Chondrocyte (in vitro differentiated cells): ENCODE data around the gene BIK. TPM values are rescaled to one million over a fixed set of nuclear protein-coding genes. Genes with fewer than 3 reads are reported as not detected.
A peak's percentile ranks its signal among the peaks of the same experiment; 100 is the strongest.

ENCODE experiments used
- DNase-seq: peaks from one replicate; pipeline ENCODE4 v3.0.0; 2021; ENCODE audit warnings: mixed read lengths, low spot score
- H3K27ac Mint-ChIP-seq: one replicate; pipeline ENCODE4 v1.8.0; 2021; ENCODE audit warnings: mild to moderate bottlenecking, moderate library complexity, mixed read lengths; ENCODE audit not compliant: unreplicated experiment
- H3K27me3 Mint-ChIP-seq: 2 replicates; pipeline ENCODE4 v1.8.0; 2021; ENCODE audit warnings: low read depth, mixed read lengths
- H3K36me3 Mint-ChIP-seq: 2 replicates; pipeline ENCODE4 v1.8.0; 2021; ENCODE audit warnings: low read depth, mixed read lengths
- H3K4me1 Mint-ChIP-seq: 2 replicates; pipeline ENCODE4 v1.8.0; 2021; ENCODE audit warnings: low read depth, mild to moderate bottlenecking, mixed read lengths
- H3K4me3 Mint-ChIP-seq: one replicate; pipeline ENCODE4 v1.8.0; 2021; ENCODE audit warnings: mild to moderate bottlenecking, moderate library complexity, mixed read lengths; ENCODE audit not compliant: unreplicated experiment
- H3K9me3 Mint-ChIP-seq: 2 replicates; pipeline ENCODE4 v1.8.0; 2021; ENCODE audit warnings: low read depth, mixed read lengths
- CTCF ChIP-seq: fragments of 200-600 bp; sonication (generic); IDR thresholded peaks from 2 replicates; pipeline ENCODE4 v1.5.0; 2021; ENCODE audit warnings: antibody characterized with exemption, mild to moderate bottlenecking, moderate library complexity
- total RNA-seq: library from RNA; stranded (reverse); gene quantifications from 3 replicates; pipeline ENCODE4 v1.2.1, GENCODE V29; 2021

The BIK gene
- total RNA-seq, 1 donor from 2014 or later: not detected

GRCh38 chr22:43164636-43165035, 54.1 kb downstream of the BIK start:
- H3K4me1 Mint-ChIP-seq: peaks cover 24% of the 10 kb centered on the region
- H3K27ac Mint-ChIP-seq: no peak overlapping the region
- no peak overlapping the region for H3K4me3 Mint-ChIP-seq
- no peak for DNase-seq
- no peak for TF ChIP-seq CTCF
- peaks cover 10% of the 10 kb centered on the region for H3K36me3 Mint-ChIP-seq
- no peaks in the 10 kb centered on the region for H3K27me3 Mint-ChIP-seq
- H3K9me3 Mint-ChIP-seq: no peaks in the 10 kb centered on the region

GRCh38 chr22:43166132-43166930, 55.8 kb downstream of the BIK start:
- no peak for TF ChIP-seq CTCF
- H3K27ac Mint-ChIP-seq: no peak overlapping the region
- no peak for DNase-seq

GRCh38 chr22:43167001-43167589, 56.5 kb downstream of the BIK start:
- Mint-ChIP-seq H3K27ac (peak overlapping the region; percentile 2), H3K36me3 (peaks cover 8% of the 10 kb centered on the region)

More at GRCh38 chr22:43166132-43166930, 55.8 kb downstream of the BIK start:
- H3K4me3 Mint-ChIP-seq: no peak overlapping the region
- no peaks in the 10 kb centered on the region for H3K27me3 Mint-ChIP-seq
- H3K36me3 Mint-ChIP-seq: peaks cover 9% of the 10 kb centered on the region
- no peaks in the 10 kb centered on the region for H3K9me3 Mint-ChIP-seq
- peaks cover 24% of the 10 kb centered on the region for H3K4me1 Mint-ChIP-seq

GRCh38 chr22:43168471-43169309, 58.1 kb downstream of the BIK start:
- no peak for DNase-seq
- no peaks in the 10 kb centered on the region for H3K27me3 Mint-ChIP-seq
- no peaks in the 10 kb centered on the region for H3K9me3 Mint-ChIP-seq
- peak overlapping the region; percentile 83 for H3K27ac Mint-ChIP-seq
- H3K4me1 Mint-ChIP-seq: peaks cover 24% of the 10 kb centered on the region
- no peak for TF ChIP-seq CTCF
- no peak overlapping the region for H3K4me3 Mint-ChIP-seq
- peaks cover 10% of the 10 kb centered on the region for H3K36me3 Mint-ChIP-seq

More at GRCh38 chr22:43167001-43167589, 56.5 kb downstream of the BIK start:
- no peaks in the 10 kb centered on the region for H3K9me3 Mint-ChIP-seq
- no peak for DNase-seq
- H3K4me1 Mint-ChIP-seq: peaks cover 24% of the 10 kb centered on the region
- H3K4me3 Mint-ChIP-seq: no peak overlapping the region
- no peaks in the 10 kb centered on the region for H3K27me3 Mint-ChIP-seq
- no peak for TF ChIP-seq CTCF
